OCI-LY3 (cell line): Measurements from ENCODE around the gene AACS.

Experiments
- EZH2phosphoT487 ChIP-seq: fragments of 200-600 bp; shearing (Covaris generic); IDR thresholded peaks from 2 replicates; pipeline ENCODE4 v1.6.1; 2018; ENCODE audit warnings: antibody characterized with exemption, mixed run types, low read depth
- TF ChIP-seq, protein P1 (sequence below): fragments of 200-600, 300-600 bp; sonication (generic); IDR thresholded peaks from 2 replicates; pipeline ENCODE4 v1.5.1; 2014; ENCODE audit warnings: antibody characterized with exemption, low read length, low read depth

GRCh38 chr12:125068391-125068790 is 3.2 kb downstream of the AACS start:
- TF ChIP-seq, protein P1, sequence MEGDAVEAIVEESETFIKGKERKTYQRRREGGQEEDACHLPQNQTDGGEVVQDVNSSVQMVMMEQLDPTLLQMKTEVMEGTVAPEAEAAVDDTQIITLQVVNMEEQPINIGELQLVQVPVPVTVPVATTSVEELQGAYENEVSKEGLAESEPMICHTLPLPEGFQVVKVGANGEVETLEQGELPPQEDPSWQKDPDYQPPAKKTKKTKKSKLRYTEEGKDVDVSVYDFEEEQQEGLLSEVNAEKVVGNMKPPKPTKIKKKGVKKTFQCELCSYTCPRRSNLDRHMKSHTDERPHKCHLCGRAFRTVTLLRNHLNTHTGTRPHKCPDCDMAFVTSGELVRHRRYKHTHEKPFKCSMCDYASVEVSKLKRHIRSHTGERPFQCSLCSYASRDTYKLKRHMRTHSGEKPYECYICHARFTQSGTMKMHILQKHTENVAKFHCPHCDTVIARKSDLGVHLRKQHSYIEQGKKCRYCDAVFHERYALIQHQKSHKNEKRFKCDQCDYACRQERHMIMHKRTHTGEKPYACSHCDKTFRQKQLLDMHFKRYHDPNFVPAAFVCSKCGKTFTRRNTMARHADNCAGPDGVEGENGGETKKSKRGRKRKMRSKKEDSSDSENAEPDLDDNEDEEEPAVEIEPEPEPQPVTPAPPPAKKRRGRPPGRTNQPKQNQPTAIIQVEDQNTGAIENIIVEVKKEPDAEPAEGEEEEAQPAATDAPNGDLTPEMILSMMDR, result no peak
- TF ChIP-seq EZH2phosphoT487, result no peak
